ENCODE data around the gene PTGER1.
A peak's percentile ranks its signal among the peaks of the same experiment; 100 is the strongest.

The PTGER1 gene

GRCh38 chr19:14441041-14441938, 33.9 kb downstream of the PTGER1 start:
- DNase-seq (ENCODE audit: low spot score): no peak

GRCh38 chr19:14440049-14440448, 35.1 kb downstream of the PTGER1 start:
- no peak for DNase-seq (ENCODE audit: low spot score)

- DNase-seq (ENCODE audit: low spot score): no peak
Measured at GRCh38 chr19:14439014-14439413, 36.1 kb downstream of the PTGER1 start.

GRCh38 chr19:14437578-14438140, 37.5 kb downstream of the PTGER1 start:
- no peak for DNase-seq (ENCODE audit: low spot score)

- DNase-seq (ENCODE audit: low spot score): peak; percentile 51
Measured at GRCh38 chr19:14435320-14436050, 39.7 kb downstream of the PTGER1 start.

- peak; percentile 90 for DNase-seq (ENCODE audit: low spot score)
Measured at GRCh38 chr19:14434543-14435319, 40.4 kb downstream of the PTGER1 start.

- peak; percentile 37 for DNase-seq (ENCODE audit: low spot score)
Measured at GRCh38 chr19:14433554-14434501, 41.3 kb downstream of the PTGER1 start.

GRCh38 chr19:14432791-14433553, 42.2 kb downstream of the PTGER1 start, which contains the start of gene PKN1:
Gene PKN1 (plus strand): TSS chr19:14433306. CDS start chr19:14433522, 216 bp downstream.
- peak; percentile 46 for DNase-seq (ENCODE audit: low spot score)

- DNase-seq (ENCODE audit: low spot score): no peak
Measured at GRCh38 chr19:14430712-14431111, 44.4 kb downstream of the PTGER1 start.

- no peak for DNase-seq (ENCODE audit: low spot score)
Measured at GRCh38 chr19:14428882-14429416, 46.2 kb downstream of the PTGER1 start.

- DNase-seq (ENCODE audit: low spot score): no peak
Measured at GRCh38 chr19:14427461-14427860, 47.7 kb downstream of the PTGER1 start.

- DNase-seq (ENCODE audit: low spot score): no peak
Measured at GRCh38 chr19:14425696-14426138, 49.4 kb downstream of the PTGER1 start.
